Measurements from ENCODE around the gene MYL6. TPM values are rescaled to one million over a fixed set of nuclear protein-coding genes. Genes with fewer than 3 reads are reported as not detected.
A peak's percentile ranks its signal among the peaks of the same experiment; 100 is the strongest.

Gene MYL6
- polyA plus RNA-seq, 1 of the 3 experiments (the other 2 are of a cell fraction), result 4,697 TPM

GRCh38 chr12:56192582-56192981, 34.4 kb downstream of the MYL6 start:
- ChIA-PET POLR2A (no interaction called here), CTCF (interaction anchor here (0.8 to 13.8 kb wide), 6 partner anchors 14 to 70 kb away, joined by 3 to 272 read pairs (median 35); partner anchors contain the start of genes ANKRD52, ESYT1, RNF41 and RPL41)

More at GRCh38 chr12:56192582-56192981, 34.4 kb downstream of the MYL6 start:
- no peak overlapping the region for H3K27ac ChIP-seq (ENCODE audit: low read depth in 2 of 2, low read length in 1 of 2)
- no peak overlapping the region for H3K4me2 ChIP-seq
- H3K36me3 ChIP-seq (replicated peaks in 1 of 2; ENCODE audit: control insufficient read depth in 1 of 2, insufficient read depth in 2 of 2, low read length in 1 of 2), result no peaks in the 10 kb centered on the region
- TF ChIP-seq TAF1 (IDR thresholded peaks at IDR 0.05; ENCODE audit: borderline replicate concordance, low read depth, low read length) (no peak), FOSL2 (IDR thresholded peaks at IDR 0.05; ENCODE audit: borderline replicate concordance, low read depth) (no peak), RCOR1 (IDR thresholded peaks at IDR 0.05; ENCODE audit: low read length) (no peak), POLR2AphosphoS5 (IDR thresholded peaks at IDR 0.05; ENCODE audit: low read depth, low read length) (no peak), YY1 (IDR thresholded peaks at IDR 0.05; ENCODE audit: low read depth) (no peak), ELF1 (IDR thresholded peaks at IDR 0.05) (no peak), REST (IDR thresholded peaks at IDR 0.05; ENCODE audit: low read depth, low read length) (no peak), EP300 (IDR thresholded peaks at IDR 0.05; ENCODE audit: borderline replicate concordance in 1 of 2, low read depth in 1 of 2, low read length in 1 of 2) (no peak), USF1 (IDR thresholded peaks at IDR 0.05; ENCODE audit: borderline replicate concordance, low read depth) (no peak), TCF12 (IDR thresholded peaks at IDR 0.05) (no peak), FOXM1 (IDR thresholded peaks at IDR 0.05; ENCODE audit: low read depth) (no peak), RFX5 (IDR thresholded peaks at IDR 0.05; ENCODE audit: low read length) (no peak), GATA2 (CRISPR knock-in tag; IDR thresholded peaks at IDR 0.05) (no peak), MAX (IDR thresholded peaks at IDR 0.05; ENCODE audit: low read depth) (no peak), MXI1 (IDR thresholded peaks at IDR 0.05; ENCODE audit: low read depth, low read length) (no peak), RAD21 (IDR thresholded peaks at IDR 0.05; ENCODE audit: low read length) (no peak), GABPA (IDR thresholded peaks at IDR 0.05; ENCODE audit: low read depth) (no peak), NFIC (IDR thresholded peaks at IDR 0.05; ENCODE audit: borderline replicate concordance) (no peak)
- no peak overlapping the region for H2AFZ ChIP-seq (ENCODE audit: low read depth)
- peaks cover 8 to 13% of the 10 kb centered on the region in 2 experiments; a peak in 2 of 4 replicates for H3K4me1 ChIP-seq (ENCODE audit: control insufficient read depth in 1 of 2, insufficient read depth in 2 of 2, low read depth in 1 of 2, low read length in 1 of 2)
- no peak overlapping the region for H3K9ac ChIP-seq
- H3F3A ChIP-seq (replicated peaks; ENCODE audit: insufficient read depth), result peaks cover 24% of the 10 kb centered on the region
- H3K9me2 ChIP-seq, result no peaks in the 10 kb centered on the region
- H3K27me3 ChIP-seq (ENCODE audit: insufficient read depth), result no peaks in the 10 kb centered on the region
- no peak for DNase-seq
- H3K9me3 ChIP-seq, result no peaks in the 10 kb centered on the region
- H3K79me2 ChIP-seq (ENCODE audit: insufficient read depth), result peaks cover 14% of the 10 kb centered on the region
- H3K4me3 ChIP-seq (ENCODE audit: low read depth in 2 of 2, low read length in 1 of 2), result peak overlapping the region in 1 of 2 experiments; percentile 23; a peak in 1 of 4 replicates
- H4K20me1 ChIP-seq (ENCODE audit: insufficient read depth), result peaks cover 3% of the 10 kb centered on the region

Data from SK-N-SH (cell line).